ENCODE data around the gene CACNA1C. TPM values are rescaled to one million over a fixed set of nuclear protein-coding genes. Genes with fewer than 3 reads are reported as not detected.

Gene CACNA1C
- total and polyA plus RNA-seq, 2 of the 4 experiments (the other 2 are of a cell fraction), result 1.6 to 2.6 TPM

DNA sequence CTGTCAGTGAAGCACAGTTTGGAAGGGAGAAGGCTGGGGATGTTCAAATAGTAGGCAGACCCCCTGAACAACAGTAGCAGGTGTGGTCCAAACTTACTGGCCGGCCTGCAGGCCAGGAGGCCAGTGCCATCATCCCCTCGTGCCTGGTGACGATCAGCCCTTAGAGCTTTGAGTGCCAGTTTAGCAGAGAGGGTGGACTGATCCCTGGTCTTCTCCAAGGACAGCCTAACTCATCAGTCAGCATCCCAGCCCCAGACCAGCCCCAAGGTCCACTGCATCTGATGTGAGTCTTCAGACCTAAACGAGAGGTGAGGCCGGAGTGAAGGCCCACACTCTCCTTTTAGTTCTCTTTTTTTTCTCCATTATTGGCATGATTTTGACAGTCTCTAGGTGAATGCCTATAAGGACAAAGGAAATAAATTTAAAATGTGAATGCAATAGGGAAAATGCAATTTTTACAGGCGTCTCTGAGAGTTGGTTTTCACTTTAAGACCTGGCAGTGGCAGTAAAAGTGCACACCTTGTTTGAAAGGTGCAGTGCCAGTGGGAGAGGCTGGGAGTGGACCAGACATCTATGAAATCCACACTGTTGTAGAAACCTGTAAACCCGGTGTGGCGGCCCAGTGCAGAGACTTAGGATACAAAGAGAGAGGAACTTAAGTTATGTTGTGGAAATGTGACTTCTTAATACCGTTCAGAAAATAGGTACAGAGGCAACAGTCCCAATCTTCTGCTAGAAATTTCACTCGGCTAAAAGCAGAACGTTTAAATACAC lies 311.2 kb downstream of the CACNA1C start:
- Histone ChIP-seq H2BK5ac (ENCODE audit: low read depth, low read length, poor library complexity, severe bottlenecking) (no peak overlapping the region), H2BK20ac (ENCODE audit: low read depth, low read length) (no peak overlapping the region), H4K8ac (ENCODE audit: low read depth in 2 of 2, low read length in 2 of 2) (no peak overlapping the region), H3K23ac (ENCODE audit: low read depth, low read length) (no peak overlapping the region), H3K14ac (replicated peaks; ENCODE audit: low read depth, low read length) (no peak overlapping the region), H2AFZ (replicated peaks; ENCODE audit: low read length, poor library complexity) (no peak overlapping the region), H3K18ac (ENCODE audit: low read depth, low read length) (no peak overlapping the region), H4K91ac (ENCODE audit: insufficient read depth, low read depth, low read length) (no peak overlapping the region), H3K9me3 (ENCODE audit: control insufficient read depth, insufficient read depth, low read length) (no peaks in the 10 kb centered on the region), H2BK15ac (ENCODE audit: low read depth, low read length) (no peak overlapping the region), H2AK9ac (replicated peaks; ENCODE audit: low read depth, low read length, poor library complexity) (no peak overlapping the region), H3K9me1 (ENCODE audit: insufficient read depth, low read length) (peaks cover 9% of the 10 kb centered on the region; the same call in 1 of the 2 replicates), H3K4me3 (ENCODE audit: insufficient read depth, low read depth, low read length) (no peak overlapping the region), H4K5ac (ENCODE audit: low read depth, low read length) (no peak overlapping the region), H3K4me2 (ENCODE audit: low read depth, low read length) (no peak overlapping the region), H3K9ac (ENCODE audit: low read depth, low read length) (no peak overlapping the region), H4K20me1 (ENCODE audit: insufficient read depth, low read length) (no peaks in the 10 kb centered on the region), H3K36me3 (ENCODE audit: control insufficient read depth, insufficient read depth, low read length) (no peaks in the 10 kb centered on the region), H3K27ac (ENCODE audit: insufficient read depth, low read length) (no peak overlapping the region), H2AK5ac (ENCODE audit: low read depth, low read length) (no peak overlapping the region), H3K4ac (ENCODE audit: low read depth, low read length) (no peak overlapping the region), H3K79me1 (ENCODE audit: low read depth in 1 of 2, low read length in 2 of 2) (no peaks in the 10 kb centered on the region; a peak in 1 of 4 replicates), H2BK120ac (ENCODE audit: low read depth, low read length) (no peak overlapping the region), H3K56ac (ENCODE audit: extremely low read depth, insufficient read depth, low read length) (no peak overlapping the region), H3K4me1 (ENCODE audit: control insufficient read depth, insufficient read depth, low read length) (no peaks in the 10 kb centered on the region), H3K27me3 (ENCODE audit: control insufficient read depth, insufficient read depth, low read length) (no peaks in the 10 kb centered on the region)
- POLR2A ChIA-PET (ENCODE audit: unreplicated experiment), result interaction anchor here (0.6 kb wide), 1 partner anchor 39 kb away, joined by 3 read pairs; no protein-coding TSS in a partner anchor
- BruUV-seq (replicated peaks), result no TSS peak
- TF ChIP-seq CEBPB (IDR thresholded peaks at IDR 0.05; ENCODE audit: low read depth, low read length), result no peak
- TF ChIP-seq MAZ (IDR thresholded peaks at IDR 0.05; ENCODE audit: borderline replicate concordance, low read depth, low read length), result no peak
- TF ChIP-seq RAD21 (IDR thresholded peaks at IDR 0.05; ENCODE audit: low read length), result no peak
- no peak for TF ChIP-seq BHLHE40 (IDR thresholded peaks at IDR 0.05; ENCODE audit: low read depth, low read length)
- TF ChIP-seq MAFK (IDR thresholded peaks at IDR 0.05; ENCODE audit: low read depth, low read length), result no peak
- TF ChIP-seq RCOR1 (IDR thresholded peaks at IDR 0.05; ENCODE audit: insufficient replicate concordance, low read length), result no peak
- TF ChIP-seq FOS (IDR thresholded peaks at IDR 0.05; ENCODE audit: low read depth, low read length), result no peak
- no peak for TF ChIP-seq NFE2L2 (IDR thresholded peaks at IDR 0.05; ENCODE audit: low read depth, low read length)
- TF ChIP-seq, protein P1, sequence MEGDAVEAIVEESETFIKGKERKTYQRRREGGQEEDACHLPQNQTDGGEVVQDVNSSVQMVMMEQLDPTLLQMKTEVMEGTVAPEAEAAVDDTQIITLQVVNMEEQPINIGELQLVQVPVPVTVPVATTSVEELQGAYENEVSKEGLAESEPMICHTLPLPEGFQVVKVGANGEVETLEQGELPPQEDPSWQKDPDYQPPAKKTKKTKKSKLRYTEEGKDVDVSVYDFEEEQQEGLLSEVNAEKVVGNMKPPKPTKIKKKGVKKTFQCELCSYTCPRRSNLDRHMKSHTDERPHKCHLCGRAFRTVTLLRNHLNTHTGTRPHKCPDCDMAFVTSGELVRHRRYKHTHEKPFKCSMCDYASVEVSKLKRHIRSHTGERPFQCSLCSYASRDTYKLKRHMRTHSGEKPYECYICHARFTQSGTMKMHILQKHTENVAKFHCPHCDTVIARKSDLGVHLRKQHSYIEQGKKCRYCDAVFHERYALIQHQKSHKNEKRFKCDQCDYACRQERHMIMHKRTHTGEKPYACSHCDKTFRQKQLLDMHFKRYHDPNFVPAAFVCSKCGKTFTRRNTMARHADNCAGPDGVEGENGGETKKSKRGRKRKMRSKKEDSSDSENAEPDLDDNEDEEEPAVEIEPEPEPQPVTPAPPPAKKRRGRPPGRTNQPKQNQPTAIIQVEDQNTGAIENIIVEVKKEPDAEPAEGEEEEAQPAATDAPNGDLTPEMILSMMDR (conservative IDR thresholded peaks at IDR 0.05; ENCODE audit: low read depth, low read length), result no peak
- TF ChIP-seq, protein P2, sequence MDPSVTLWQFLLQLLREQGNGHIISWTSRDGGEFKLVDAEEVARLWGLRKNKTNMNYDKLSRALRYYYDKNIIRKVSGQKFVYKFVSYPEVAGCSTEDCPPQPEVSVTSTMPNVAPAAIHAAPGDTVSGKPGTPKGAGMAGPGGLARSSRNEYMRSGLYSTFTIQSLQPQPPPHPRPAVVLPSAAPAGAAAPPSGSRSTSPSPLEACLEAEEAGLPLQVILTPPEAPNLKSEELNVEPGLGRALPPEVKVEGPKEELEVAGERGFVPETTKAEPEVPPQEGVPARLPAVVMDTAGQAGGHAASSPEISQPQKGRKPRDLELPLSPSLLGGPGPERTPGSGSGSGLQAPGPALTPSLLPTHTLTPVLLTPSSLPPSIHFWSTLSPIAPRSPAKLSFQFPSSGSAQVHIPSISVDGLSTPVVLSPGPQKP (IDR thresholded peaks at IDR 0.05; ENCODE audit: borderline replicate concordance, low read depth, low read length), result no peak
- no peak for TF ChIP-seq MXI1 (IDR thresholded peaks at IDR 0.05; ENCODE audit: borderline replicate concordance, low read depth, low read length)
- TF ChIP-seq, protein P3, sequence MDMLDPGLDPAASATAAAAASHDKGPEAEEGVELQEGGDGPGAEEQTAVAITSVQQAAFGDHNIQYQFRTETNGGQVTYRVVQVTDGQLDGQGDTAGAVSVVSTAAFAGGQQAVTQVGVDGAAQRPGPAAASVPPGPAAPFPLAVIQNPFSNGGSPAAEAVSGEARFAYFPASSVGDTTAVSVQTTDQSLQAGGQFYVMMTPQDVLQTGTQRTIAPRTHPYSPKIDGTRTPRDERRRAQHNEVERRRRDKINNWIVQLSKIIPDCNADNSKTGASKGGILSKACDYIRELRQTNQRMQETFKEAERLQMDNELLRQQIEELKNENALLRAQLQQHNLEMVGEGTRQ (IDR thresholded peaks at IDR 0.05; ENCODE audit: low read depth, low read length), result no peak
- TF ChIP-seq RFX5 (IDR thresholded peaks at IDR 0.05; ENCODE audit: low read depth, low read length), result no peak
- TF ChIP-seq POLR2A (IDR thresholded peaks at IDR 0.05; ENCODE audit: low read depth, low read length), result no peak
- no peak for ATAC-seq (ENCODE audit: low read depth)
- dilution Hi-C loops (cut with HindIII; ENCODE audit: low sequenced_read_pairs, unreplicated experiment), result no loop called here
- intact Hi-C loops (cut with micrococcal nuclease), result no loop called here
- CTCF ChIA-PET, result no interaction called here
- in situ Hi-C loops (cut with MboI; ENCODE audit: low sequenced_read_pairs), result no loop called here
- 96% methylated on average over 3 of the region's 11 CpGs; no CpG with 5 or more reads in 1 of the 2 experiments for WGBS, 2 experiments (ENCODE audit: extremely low coverage in 2 of 2, insufficient read length in 1 of 2)
- DNase-seq, result no peak

Data from IMR-90 (cell line).